GM12874 (cell line): ENCODE data around the gene KIF9.

ENCODE experiments used
- TF ChIP-seq, protein P1 (sequence below): IDR thresholded peaks from 2 replicates; pipeline ENCODE4 v1.5.1; 2011; ENCODE audit warnings: low read depth, mild to moderate bottlenecking, control low read depth, low read length, moderate library complexity; ENCODE audit not compliant: insufficient read depth

The KIF9 gene

GRCh38 chr3:47296562-47297302, 14.1 kb upstream of the KIF9 start:
- TF ChIP-seq, protein P1, sequence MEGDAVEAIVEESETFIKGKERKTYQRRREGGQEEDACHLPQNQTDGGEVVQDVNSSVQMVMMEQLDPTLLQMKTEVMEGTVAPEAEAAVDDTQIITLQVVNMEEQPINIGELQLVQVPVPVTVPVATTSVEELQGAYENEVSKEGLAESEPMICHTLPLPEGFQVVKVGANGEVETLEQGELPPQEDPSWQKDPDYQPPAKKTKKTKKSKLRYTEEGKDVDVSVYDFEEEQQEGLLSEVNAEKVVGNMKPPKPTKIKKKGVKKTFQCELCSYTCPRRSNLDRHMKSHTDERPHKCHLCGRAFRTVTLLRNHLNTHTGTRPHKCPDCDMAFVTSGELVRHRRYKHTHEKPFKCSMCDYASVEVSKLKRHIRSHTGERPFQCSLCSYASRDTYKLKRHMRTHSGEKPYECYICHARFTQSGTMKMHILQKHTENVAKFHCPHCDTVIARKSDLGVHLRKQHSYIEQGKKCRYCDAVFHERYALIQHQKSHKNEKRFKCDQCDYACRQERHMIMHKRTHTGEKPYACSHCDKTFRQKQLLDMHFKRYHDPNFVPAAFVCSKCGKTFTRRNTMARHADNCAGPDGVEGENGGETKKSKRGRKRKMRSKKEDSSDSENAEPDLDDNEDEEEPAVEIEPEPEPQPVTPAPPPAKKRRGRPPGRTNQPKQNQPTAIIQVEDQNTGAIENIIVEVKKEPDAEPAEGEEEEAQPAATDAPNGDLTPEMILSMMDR = no peak

GRCh38 chr3:47295976-47296375, 13.4 kb upstream of the KIF9 start:
- TF ChIP-seq, protein P1 = no peak

- TF ChIP-seq, protein P1 = no peak
Measured at GRCh38 chr3:47295322-47295721, 12.7 kb upstream of the KIF9 start.

DNA sequence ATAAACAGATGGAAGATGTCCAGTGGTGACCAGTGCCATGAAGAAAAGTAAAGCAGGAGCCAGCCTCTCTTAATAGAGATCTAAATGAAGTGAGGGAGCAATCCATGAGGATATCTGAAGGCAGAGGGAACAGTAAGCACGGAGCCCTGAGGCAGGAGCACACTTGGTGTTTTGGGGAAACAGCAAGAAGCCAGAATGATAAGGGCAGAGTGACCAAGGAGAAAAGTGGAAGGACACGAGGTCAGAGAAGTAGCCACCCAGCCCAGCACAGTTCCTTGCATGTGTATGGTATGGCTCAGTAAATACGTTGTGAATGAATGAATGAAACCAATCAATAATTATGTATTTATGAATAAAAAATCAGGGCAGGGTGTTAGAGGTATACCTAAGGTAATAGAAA, 11.8 kb upstream of the KIF9 start:
- TF ChIP-seq, protein P1 = no peak

GRCh38 chr3:47293822-47294221, 11.2 kb upstream of the KIF9 start:
- TF ChIP-seq, protein P1 = no peak

DNA sequence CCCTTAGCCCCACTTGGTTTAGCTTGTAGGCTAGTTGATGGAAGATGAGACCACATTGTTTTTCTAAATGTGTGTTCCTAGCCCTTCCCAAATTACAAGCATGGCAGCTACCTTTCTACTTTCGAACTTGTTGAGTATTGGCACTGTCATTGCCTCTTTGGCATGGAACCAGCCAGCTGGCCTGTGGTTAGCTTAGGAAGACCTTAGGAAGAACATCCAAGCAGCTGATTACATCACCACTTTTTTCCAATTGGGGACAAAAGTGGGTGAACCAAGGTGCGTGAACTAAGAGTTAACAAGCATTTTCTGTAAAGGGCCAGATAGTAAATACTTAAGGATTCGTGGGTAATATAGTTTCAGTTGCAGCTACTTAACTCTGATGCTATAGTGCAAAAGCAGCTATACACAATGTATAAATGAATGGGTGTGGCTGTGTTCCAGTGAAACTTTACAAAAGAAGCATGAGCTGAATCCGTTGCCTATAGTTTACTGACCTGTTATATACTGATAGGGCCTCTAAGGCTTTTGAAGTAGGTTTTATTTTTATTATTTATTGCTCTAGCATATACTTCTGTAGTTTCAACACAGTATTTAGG, 8.7 kb upstream of the KIF9 start:
- TF ChIP-seq, protein P1 = no peak

GRCh38 chr3:47288966-47289910, 6.6 kb upstream of the KIF9 start:
- TF ChIP-seq, protein P1 = no peak
